ENCODE results near the gene SOX13.

The SOX13 gene

GRCh38 chr1:204104331-204105130, 31.6 kb downstream of the SOX13 start:
- no peak overlapping the region for H3K4me3 ChIP-seq (ENCODE audit: low read depth, low read length)
- in situ Hi-C loops (cut with HindIII; ENCODE audit: low sequenced_read_pairs), result no loop called here
- no peak for TF ChIP-seq CTCF (IDR thresholded peaks at IDR 0.05; ENCODE audit: low read depth, low read length, missing control alignments)
- no peak for DNase-seq (ENCODE audit: low read depth)

GRCh38 chr1:204105131-204105515, 32.2 kb downstream of the SOX13 start:
- no peak for DNase-seq (ENCODE audit: low read depth)
- in situ Hi-C loops (cut with HindIII; ENCODE audit: low sequenced_read_pairs), result no loop called here
- no peak for TF ChIP-seq CTCF (IDR thresholded peaks at IDR 0.05; ENCODE audit: low read depth, low read length, missing control alignments)
- H3K4me3 ChIP-seq (ENCODE audit: low read depth, low read length), result no peak overlapping the region

- no peak for TF ChIP-seq CTCF (IDR thresholded peaks at IDR 0.05; ENCODE audit: low read depth, low read length, missing control alignments)
- H3K4me3 ChIP-seq (ENCODE audit: low read depth, low read length), result no peak overlapping the region
- in situ Hi-C loops (cut with HindIII; ENCODE audit: low sequenced_read_pairs), result no loop called here
- no peak for DNase-seq (ENCODE audit: low read depth)
Measured at GRCh38 chr1:204106825-204107224, 33.9 kb downstream of the SOX13 start.

DNA sequence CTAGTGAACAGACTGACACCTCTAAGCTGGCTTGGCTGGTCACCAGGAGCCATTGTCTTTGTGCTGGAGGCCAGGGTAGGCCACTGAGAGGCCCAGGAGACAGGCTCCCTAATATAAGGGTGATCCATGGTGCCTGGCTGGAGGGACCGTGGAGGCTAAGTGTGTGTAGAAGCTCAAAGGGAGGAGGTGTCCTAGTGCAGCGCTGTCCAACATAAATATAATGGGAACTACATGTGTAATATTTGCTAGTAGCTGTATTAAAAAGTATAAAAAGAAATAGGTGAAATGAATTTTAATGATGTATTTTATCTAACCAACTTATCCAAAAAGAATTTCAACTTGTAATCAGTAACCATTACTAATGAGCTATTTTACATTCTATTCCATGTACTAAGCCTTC, 35.0 kb downstream of the SOX13 start:
- no peak overlapping the region for H3K4me3 ChIP-seq (ENCODE audit: low read depth, low read length)
- in situ Hi-C loops (cut with HindIII; ENCODE audit: low sequenced_read_pairs), result no loop called here
- no peak for DNase-seq (ENCODE audit: low read depth)
- no peak for TF ChIP-seq CTCF (IDR thresholded peaks at IDR 0.05; ENCODE audit: low read depth, low read length, missing control alignments)

DNA sequence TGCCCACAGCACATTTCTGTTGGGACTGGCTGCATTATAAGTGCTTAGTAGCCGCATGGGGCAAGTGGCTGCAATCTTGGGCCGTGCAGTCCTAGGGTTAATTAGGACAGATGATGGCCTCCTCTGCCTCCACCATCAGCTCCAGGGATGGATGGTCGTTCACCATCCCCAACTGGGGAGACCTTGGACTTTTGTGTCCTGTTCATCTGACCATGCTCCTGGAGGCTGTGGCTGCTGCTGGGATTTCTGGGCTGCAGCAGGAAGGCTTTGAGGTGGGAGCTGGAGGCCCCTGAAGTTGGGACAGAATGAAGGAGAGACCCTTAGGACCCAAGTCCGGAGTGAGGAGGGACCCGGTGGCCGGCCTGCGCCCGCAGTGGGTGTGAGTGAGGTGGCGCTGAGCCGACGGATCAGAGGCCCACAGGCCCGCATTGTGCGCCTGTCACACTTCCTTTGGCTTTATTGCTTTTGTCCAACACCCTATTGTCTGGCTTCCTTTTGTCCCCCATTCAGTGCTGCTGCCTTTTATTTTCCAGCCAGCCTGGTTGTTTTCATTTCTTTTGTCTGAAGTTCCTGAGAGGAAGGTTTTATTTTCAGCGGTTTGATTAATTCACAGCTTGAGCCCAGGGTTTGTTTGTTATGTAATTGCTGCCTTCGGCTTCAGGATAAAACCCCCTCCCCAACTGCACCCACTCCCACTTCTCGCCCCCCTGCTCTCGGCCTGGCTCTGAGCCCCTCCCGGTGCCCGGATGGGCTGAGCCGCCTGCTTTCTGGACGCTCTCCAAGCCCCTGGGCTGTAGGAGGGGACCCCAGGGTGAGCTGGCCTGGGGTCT, 35.6 kb downstream of the SOX13 start:
- in situ Hi-C loops (cut with HindIII; ENCODE audit: low sequenced_read_pairs), result no loop called here
- DNase-seq (ENCODE audit: low read depth), result no peak
- H3K4me3 ChIP-seq (ENCODE audit: low read depth, low read length), result no peak overlapping the region
- no peak for TF ChIP-seq CTCF (IDR thresholded peaks at IDR 0.05; ENCODE audit: low read depth, low read length, missing control alignments)

DNA sequence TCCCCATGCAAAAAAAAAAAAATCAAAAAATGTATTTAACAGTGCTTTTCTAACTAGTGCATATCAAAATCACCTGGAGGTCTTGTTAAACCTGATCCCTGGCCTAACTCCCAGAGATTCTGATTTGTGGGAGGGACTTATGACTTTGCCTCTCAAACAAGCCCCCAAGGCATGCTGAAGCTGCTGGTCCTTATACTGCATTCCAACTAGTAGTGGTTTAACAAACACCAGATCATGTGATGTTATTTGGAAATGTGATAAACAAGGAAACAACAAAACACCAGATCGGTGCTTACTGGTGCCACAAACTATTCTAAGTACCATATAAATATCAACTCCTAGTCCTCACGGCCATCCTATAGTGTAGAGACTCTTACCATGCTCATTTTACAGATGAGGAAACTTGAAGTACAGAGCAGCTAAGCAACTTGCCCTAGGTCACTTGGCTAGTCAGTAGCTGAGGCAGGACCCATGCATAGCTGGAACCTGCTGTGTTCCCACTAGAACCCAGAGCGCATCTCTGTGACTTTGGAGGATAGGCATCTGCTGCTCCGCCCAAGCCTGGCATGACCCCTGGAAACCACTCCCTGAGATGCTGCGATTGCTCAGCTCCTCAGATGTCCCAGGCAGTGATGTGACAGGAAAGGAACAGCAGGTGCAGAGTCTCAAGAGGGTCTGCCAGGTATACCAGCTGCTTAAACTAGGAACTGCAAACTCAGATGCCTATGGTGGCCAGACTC, 38.1 kb downstream of the SOX13 start:
- no peak overlapping the region for H3K4me3 ChIP-seq (ENCODE audit: low read depth, low read length)
- in situ Hi-C loops (cut with HindIII; ENCODE audit: low sequenced_read_pairs), result no loop called here
- no peak for TF ChIP-seq CTCF (IDR thresholded peaks at IDR 0.05; ENCODE audit: low read depth, low read length, missing control alignments)
- no peak for DNase-seq (ENCODE audit: low read depth)
